Esophagus muscularis mucosa (tissue), 4 donors: Measurements from ENCODE around the gene CCDC51. TPM values are rescaled to one million over a fixed set of nuclear protein-coding genes. Genes with fewer than 3 reads are reported as not detected.
A peak's percentile ranks its signal among the peaks of the same experiment; 100 is the strongest.
"Not testable (repeated sequence)": the region's sequence is repeated elsewhere in the genome, so short reads cannot be mapped to it uniquely, and the experiment has no call there.

ENCODE experiments used
- DNase-seq: peaks from one replicate; pipeline ENCODE4 v3.0.0-alpha.2; 2017; ENCODE audit errors: extremely low spot score
- H3K27ac ChIP-seq, 4 donors: fragments of 200-600 bp; sonication (generic); replicated peaks in 1 of 4; 1 replicate in 3 of 4; 2 replicates in 1 of 4; pipeline ENCODE4 v1.5.1; 2016 to 2019; ENCODE audit warnings: mild to moderate bottlenecking in 1 of 4
- H3K27me3 ChIP-seq, 4 donors: fragments of 200-600 bp; sonication (generic); one replicate each; pipeline versions ENCODE4 v1.5.1 to v1.6.0; 2016 to 2019
- H3K36me3 ChIP-seq, 4 donors: fragments of 200-600 bp; sonication (generic); one replicate each; pipeline ENCODE4 v1.5.1; 2016 to 2019
- H3K4me1 ChIP-seq, 4 donors: fragments of 200-600 bp; sonication (generic); one replicate each; pipeline ENCODE4 v1.5.1; 2016 to 2019
- H3K4me3 ChIP-seq, 4 donors: fragments of 200-600 bp; sonication (generic); 1 replicate in 2 of 4; 2 replicates in 2 of 4; pipeline ENCODE4 v1.5.1; 2016 to 2019; ENCODE audit warnings: mild to moderate bottlenecking in 4 of 4, moderate library complexity in 1 of 4
- H3K9me3 ChIP-seq, 4 donors: fragments of 200-600 bp; sonication (generic); 1 replicate in 3 of 4; 2 replicates in 1 of 4; pipeline ENCODE4 v1.5.1; 2016 to 2019
- CTCF ChIP-seq, 3 experiments: fragments of 200-600 bp in 2 of 3; fragments of 450-650 bp in 1 of 3; sonication (generic) in 2 of 3; IDR thresholded peaks; one replicate each; pipeline ENCODE4 v1.5.1; 2017 to 2019; ENCODE audit warnings: antibody characterized with exemption in 3 of 3, mild to moderate bottlenecking in 2 of 3, moderate library complexity in 1 of 3
- EP300 ChIP-seq: sonication (generic); formaldehyde crosslinking; IDR thresholded peaks from one replicate; pipeline ENCODE4 v1.6.1; 2017; ENCODE audit warnings: antibody characterized with exemption
- POLR2A ChIP-seq: fragments of 450-650 bp; IDR thresholded peaks from one replicate; pipeline ENCODE4 v1.6.1; 2017; ENCODE audit warnings: antibody characterized with exemption, moderate library complexity, mild to moderate bottlenecking, low read depth
- POLR2AphosphoS5 ChIP-seq, 2 donors: sonication (generic); formaldehyde crosslinking; IDR thresholded peaks; one replicate each; pipeline ENCODE4 v1.6.1; 2017; ENCODE audit warnings: antibody characterized with exemption in 2 of 2
- WGBS: methylation state at CpG from one replicate; pipeline ENCODE4 v1.1.5; 2018; 5-methylcytosine and 5-hydroxymethylcytosine counted together
- intact Hi-C: fragments of 100-400 bp; cut with DNase I; formaldehyde crosslinking; loops from one replicate; pipeline ENCODE4 v1.15.1; 2023
- total RNA-seq, 4 donors: library from RNA; depleted of rRNA; stranded (reverse); fragments of >200 nt; gene quantifications; one replicate each; pipeline versions ENCODE4 v1.1.0 to v1.2.1, GENCODE V29; 2016

The CCDC51 gene
- total RNA-seq, 4 donors from 2014 or later, result 15.6 to 26.6 (median 23.0) TPM

DNA sequence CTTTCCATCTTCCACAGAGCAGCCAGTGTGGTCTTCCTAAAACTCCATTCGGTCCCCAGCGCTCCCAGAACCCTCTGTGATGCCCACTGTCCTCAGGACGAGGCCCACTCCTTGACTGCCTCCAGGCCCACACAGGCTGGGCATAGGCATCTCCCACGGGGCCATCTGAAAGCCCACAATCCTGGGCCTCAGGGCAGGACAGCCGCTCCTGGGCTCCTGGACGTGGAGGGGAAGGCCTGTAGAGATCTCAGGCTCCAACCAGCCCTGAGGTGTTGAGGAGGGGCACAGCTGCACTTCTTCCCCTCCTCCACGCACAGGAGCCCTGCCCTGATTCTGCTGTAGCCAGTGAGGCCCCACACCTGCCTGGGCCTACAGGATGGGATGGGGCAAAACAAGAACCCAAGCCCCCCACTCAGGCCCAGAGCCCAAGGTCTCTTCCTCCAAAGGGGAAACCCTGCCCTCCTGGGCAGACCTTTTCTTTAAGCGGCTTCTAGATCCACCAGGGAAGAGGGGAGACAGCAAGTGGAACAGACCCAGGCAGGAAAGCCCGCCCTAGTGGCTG lies 38.1 kb upstream of the CCDC51 start:
- H3K27ac ChIP-seq, result peak overlapping the region in 2 of 4 donors; percentile 25 to 27
- peaks cover 7 to 8% (median 7%) of the 10 kb centered on the region in 4 donors for H3K4me1 ChIP-seq
- no peak for TF ChIP-seq EP300
- no peak for TF ChIP-seq POLR2AphosphoS5 (IDR thresholded peaks at IDR 0.05)
- H3K9me3 ChIP-seq, result no peaks in the 10 kb centered on the region
- no peak overlapping the region for H3K4me3 ChIP-seq
- intact Hi-C loops, result no loop called here
- H3K27me3 ChIP-seq, result no peaks in the 10 kb centered on the region
- peaks cover 0 to 31% (median 15%) of the 10 kb centered on the region in 4 donors for H3K36me3 ChIP-seq
- WGBS, result 81% methylated on average over 9 of the region's 9 CpGs
- no peak for DNase-seq

DNA sequence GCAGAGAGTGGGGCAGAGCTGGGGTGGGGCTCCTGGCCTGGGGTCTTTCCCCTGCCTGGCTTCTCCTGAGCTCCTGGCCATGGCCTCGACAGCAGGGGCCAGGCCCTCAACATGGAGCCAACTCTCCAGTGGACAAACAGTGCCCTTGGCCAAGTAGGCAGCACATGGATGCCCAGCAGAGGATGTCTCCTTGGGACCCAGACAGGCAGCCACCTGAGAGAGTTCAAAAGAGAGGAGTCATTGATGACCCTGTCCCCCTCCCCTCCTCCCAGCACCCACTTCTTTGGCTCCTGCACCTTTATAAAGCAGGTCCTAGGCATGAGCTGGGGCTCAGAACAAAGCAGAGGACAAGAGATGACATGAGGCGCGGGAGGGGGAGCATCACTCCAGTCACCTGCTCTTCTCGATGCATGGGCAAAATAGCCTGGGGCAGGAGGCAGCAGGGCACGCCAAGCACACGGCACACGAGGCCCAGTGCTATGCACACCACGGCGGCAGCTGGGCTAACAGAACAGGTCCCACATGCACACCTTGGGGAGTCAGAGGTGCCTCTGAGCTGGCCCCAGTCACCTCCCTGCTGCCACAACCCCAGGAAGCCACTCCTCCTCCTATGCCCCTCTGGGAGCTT lies 36.6 kb upstream of the CCDC51 start:
- intact Hi-C loops, result no loop called here
- H3K4me1 ChIP-seq, result peaks cover 16 to 18% (median 18%) of the 10 kb centered on the region in 4 donors
- H3K27ac ChIP-seq, result no peak overlapping the region
- DNase-seq, result no peak
- TF ChIP-seq POLR2AphosphoS5 (IDR thresholded peaks at IDR 0.05), result no peak
- TF ChIP-seq CTCF (IDR thresholded peaks at IDR 0.05), result no peak
- no peak for TF ChIP-seq EP300
- TF ChIP-seq POLR2A, result no peak
- WGBS, result 91% methylated on average over 9 of the region's 9 CpGs
- no peaks in the 10 kb centered on the region for H3K9me3 ChIP-seq
- H3K27me3 ChIP-seq, result no peaks in the 10 kb centered on the region
- H3K36me3 ChIP-seq, result peaks cover 0 to 31% (median 15%) of the 10 kb centered on the region in 4 donors
- H3K4me3 ChIP-seq, result no peak overlapping the region

DNA sequence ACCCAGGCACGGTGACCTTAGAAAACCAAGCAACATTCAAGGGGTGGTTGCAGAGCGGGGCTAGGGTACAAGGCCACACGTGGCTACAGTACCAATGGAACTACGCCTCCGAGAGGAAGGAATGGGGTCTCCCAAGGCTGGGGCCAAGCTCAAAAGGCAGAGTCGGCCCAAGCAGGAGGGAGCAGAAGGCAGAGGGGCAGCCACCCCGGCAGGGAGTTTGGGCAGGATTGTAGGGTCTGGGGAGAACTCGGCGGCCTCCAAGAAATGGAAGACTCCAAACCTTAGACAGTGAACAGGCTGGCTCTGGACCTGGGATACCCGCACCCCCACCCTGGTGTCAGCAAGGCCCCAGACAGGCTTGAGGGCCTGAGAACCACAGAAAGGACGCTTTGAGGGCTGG lies 35.3 kb upstream of the CCDC51 start:
- 81% methylated on average over 7 of the region's 11 CpGs for WGBS

GRCh38 chr3:48474619-48475018 lies 34.7 kb upstream of the CCDC51 start:
- Histone ChIP-seq H3K36me3 (peaks cover 0 to 40% (median 17%) of the 10 kb centered on the region in 4 donors), H3K4me3 (no peak overlapping the region), H3K27me3 (no peaks in the 10 kb centered on the region), H3K9me3 (no peaks in the 10 kb centered on the region), H3K4me1 (peaks cover 35 to 37% (median 37%) of the 10 kb centered on the region in 4 donors), H3K27ac (no peak overlapping the region)
- no peak for TF ChIP-seq POLR2A
- TF ChIP-seq EP300, result no peak
- no peak for TF ChIP-seq POLR2AphosphoS5 (IDR thresholded peaks at IDR 0.05)
- no peak for TF ChIP-seq CTCF (IDR thresholded peaks at IDR 0.05)
- DNase-seq, result no peak
- WGBS, result 71% methylated on average over 4 of the region's 4 CpGs
- intact Hi-C loops, result no loop called here

More for the DNA sequence above, 35.3 kb upstream of the CCDC51 start:
- Histone ChIP-seq H3K9me3 (no peaks in the 10 kb centered on the region), H3K4me1 (peaks cover 30 to 32% (median 31%) of the 10 kb centered on the region in 4 donors), H3K27me3 (no peaks in the 10 kb centered on the region), H3K36me3 (peaks cover 0 to 34% (median 14%) of the 10 kb centered on the region in 4 donors), H3K27ac (no peak overlapping the region), H3K4me3 (no peak overlapping the region)
- intact Hi-C loops, result no loop called here
- no peak for DNase-seq
- TF ChIP-seq CTCF (IDR thresholded peaks at IDR 0.05) (no peak), POLR2AphosphoS5 (IDR thresholded peaks at IDR 0.05) (no peak), EP300 (no peak), POLR2A (no peak)

GRCh38 chr3:48474031-48474430 lies 34.1 kb upstream of the CCDC51 start:
- peaks cover 41 to 43% (median 42%) of the 10 kb centered on the region in 4 donors for H3K4me1 ChIP-seq
- H3K9me3 ChIP-seq, H3K4me3 ChIP-seq, intact Hi-C loops, DNase-seq, H3K27me3 ChIP-seq: not testable (repeated sequence)
- peaks cover 0 to 40% (median 22%) of the 10 kb centered on the region in 4 donors for H3K36me3 ChIP-seq
- peak overlapping the region; percentile 89 to 97 (median 94) for H3K27ac ChIP-seq
- 94% methylated on average over 4 of the region's 4 CpGs for WGBS
